Tibial artery (tissue), 4 donors: Measurements from ENCODE around the gene DNMT3L.

Experiments used
- DNase-seq, 2 donors: peaks; one replicate each; pipeline ENCODE4 v3.0.0-alpha.2; 2019
- H3K27ac ChIP-seq, 2 donors: fragments of 200-600 bp; sonication (generic) in 1 of 2; 1 replicate in 1 of 2; 2 replicates in 1 of 2; pipeline ENCODE4 v1.5.1; 2018 to 2019; ENCODE audit warnings: mild to moderate bottlenecking in 1 of 2
- H3K27me3 ChIP-seq, 2 donors: fragments of 200-600 bp; sonication (generic) in 1 of 2; one replicate each; pipeline versions ENCODE4 v1.5.1 to v1.6.0; 2016 to 2019
- H3K36me3 ChIP-seq, 3 donors: fragments of 200-600 bp; sonication (generic) in 2 of 3; one replicate each; pipeline ENCODE4 v1.5.1; 2016 to 2019; ENCODE audit warnings: mild to moderate bottlenecking in 2 of 3
- H3K4me1 ChIP-seq, 4 donors: fragments of 200-600 bp; sonication (generic) in 2 of 4; 1 replicate in 3 of 4; 2 replicates in 1 of 4; pipeline ENCODE4 v1.5.1; 2016 to 2019
- H3K4me3 ChIP-seq, 2 donors: fragments of 200-600 bp; sonication (generic) in 1 of 2; 1 replicate in 1 of 2; 2 replicates in 1 of 2; pipeline ENCODE4 v1.5.1; 2018 to 2019; ENCODE audit warnings: mild to moderate bottlenecking in 2 of 2
- H3K9me3 ChIP-seq, 3 donors: fragments of 200-600 bp; sonication (generic) in 1 of 3; one replicate each; pipeline ENCODE4 v1.5.1; 2016 to 2019
- CTCF ChIP-seq, 2 experiments: fragments of 200-600 bp in 1 of 2; fragments of 450-650 bp in 1 of 2; IDR thresholded peaks; one replicate each; pipeline ENCODE4 v1.5.1; 2017 to 2019; ENCODE audit warnings: antibody characterized with exemption in 2 of 2, mild to moderate bottlenecking in 1 of 2, moderate library complexity in 1 of 2
- intact Hi-C: fragments of 100-400 bp; cut with DNase I; formaldehyde crosslinking; loops from one replicate; pipeline ENCODE4 v1.15.0; 2023; ENCODE audit warnings: low total_unique reads

DNMT3L gene

GRCh38 chr21:44271558-44272283, 10.0 kb upstream of the DNMT3L start:
- peaks cover 0 to 17% of the 10 kb centered on the region in 2 donors for H3K27me3 ChIP-seq
- H3K4me1 ChIP-seq: no peaks in the 10 kb centered on the region
- peaks cover 0 to 3% (median 0%) of the 10 kb centered on the region in 3 donors for H3K9me3 ChIP-seq
- H3K27ac ChIP-seq: no peak overlapping the region
- no peaks in the 10 kb centered on the region for H3K36me3 ChIP-seq
- intact Hi-C loops: no loop called here
- no peak for DNase-seq
- TF ChIP-seq CTCF (IDR thresholded peaks at IDR 0.05): no peak
- no peak overlapping the region for H3K4me3 ChIP-seq

DNA sequence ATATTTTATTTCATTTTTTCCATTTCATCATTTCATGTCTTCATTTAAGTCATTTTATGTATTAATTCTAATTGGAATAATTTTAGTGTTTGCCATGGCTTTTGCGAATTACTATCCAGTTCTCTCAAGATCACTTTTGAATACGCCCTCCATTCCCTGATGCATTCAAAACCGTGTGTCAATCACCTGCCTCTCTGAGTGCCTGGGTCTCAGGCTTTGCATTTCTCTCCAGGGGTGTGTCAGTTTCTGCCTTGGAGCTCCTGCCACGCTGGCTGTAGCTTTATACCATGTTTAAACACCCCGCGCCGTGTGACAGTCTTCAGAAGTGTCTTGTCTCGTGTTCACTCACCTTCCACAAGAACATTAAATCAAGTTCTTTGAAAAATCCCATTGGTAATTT, 7.4 kb upstream of the DNMT3L start:
- Histone ChIP-seq H3K4me3 (no peak overlapping the region), H3K36me3 (no peaks in the 10 kb centered on the region), H3K4me1 (no peaks in the 10 kb centered on the region), H3K27me3 (peaks cover 0 to 23% of the 10 kb centered on the region in 2 donors), H3K9me3 (no peaks in the 10 kb centered on the region), H3K27ac (no peak overlapping the region)
- intact Hi-C loops: no loop called here
- TF ChIP-seq CTCF (IDR thresholded peaks at IDR 0.05): no peak
- no peak for DNase-seq

GRCh38 chr21:44267655-44268142, 6.0 kb upstream of the DNMT3L start:
- intact Hi-C loops: no loop called here

DNA sequence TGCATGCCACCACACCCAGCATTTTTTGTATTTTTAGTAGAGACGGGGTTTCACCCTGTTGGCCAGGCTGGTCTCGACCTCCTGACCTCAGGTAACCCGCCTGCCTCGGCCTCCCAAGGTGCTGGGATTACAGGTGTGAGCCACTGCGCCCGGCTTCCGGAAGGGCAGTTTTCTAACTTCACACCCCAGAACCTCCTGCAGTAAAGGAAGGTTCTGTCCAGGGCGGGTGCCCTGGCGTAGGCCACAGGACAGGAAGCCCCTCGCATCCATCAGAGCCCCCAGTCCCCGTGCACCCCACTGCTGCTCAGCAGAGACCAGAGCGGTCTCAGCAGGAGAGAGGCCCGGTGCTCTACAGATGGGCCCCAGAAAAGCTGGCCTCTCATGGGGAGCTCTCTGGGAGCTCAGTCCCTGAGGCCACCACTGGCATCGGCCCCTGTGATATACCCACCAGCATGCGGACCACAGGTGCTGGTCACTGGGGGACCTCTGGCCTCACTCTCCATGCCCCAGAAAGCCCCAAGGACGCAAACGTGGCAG, 4.1 kb upstream of the DNMT3L start:
- no peaks in the 10 kb centered on the region for H3K4me1 ChIP-seq
- no peaks in the 10 kb centered on the region for H3K9me3 ChIP-seq
- peaks cover 0 to 26% of the 10 kb centered on the region in 2 donors for H3K27me3 ChIP-seq
- H3K36me3 ChIP-seq: no peaks in the 10 kb centered on the region
- H3K27ac ChIP-seq: no peak overlapping the region
- no peak for DNase-seq
- TF ChIP-seq CTCF (IDR thresholded peaks at IDR 0.05): no peak
- no peak overlapping the region for H3K4me3 ChIP-seq
- intact Hi-C loops: no loop called here

More at GRCh38 chr21:44267655-44268142, 6.0 kb upstream of the DNMT3L start:
- Histone ChIP-seq H3K36me3 (no peaks in the 10 kb centered on the region), H3K27ac (no peak overlapping the region), H3K27me3 (peaks cover 0 to 22% of the 10 kb centered on the region in 2 donors), H3K4me3 (no peak overlapping the region), H3K4me1 (no peaks in the 10 kb centered on the region), H3K9me3 (no peaks in the 10 kb centered on the region)
- DNase-seq: no peak
- no peak for TF ChIP-seq CTCF (IDR thresholded peaks at IDR 0.05)

- Histone ChIP-seq H3K27me3 (peaks cover 0 to 26% of the 10 kb centered on the region in 2 donors), H3K4me1 (no peaks in the 10 kb centered on the region), H3K4me3 (no peak overlapping the region), H3K9me3 (peaks cover 0 to 9% (median 0%) of the 10 kb centered on the region in 3 donors), H3K27ac (no peak overlapping the region), H3K36me3 (no peaks in the 10 kb centered on the region)
- intact Hi-C loops: no loop called here
- TF ChIP-seq CTCF (IDR thresholded peaks at IDR 0.05): no peak
- DNase-seq: no peak
Observed at GRCh38 chr21:44263768-44264167, 2.1 kb upstream of the DNMT3L start.
